Gastroesophageal sphincter (tissue), 3 donors: Measurements from ENCODE around the gene CHIT1.

Source experiments
- CTCF ChIP-seq, 4 experiments: fragments of 200-600 bp in 2 of 4; fragments of 450-650 bp in 2 of 4; sonication (generic) in 1 of 4; IDR thresholded peaks; one replicate each; pipeline ENCODE4 v1.5.1; 2017 to 2019; ENCODE audit warnings: antibody characterized with exemption in 4 of 4, mild to moderate bottlenecking in 2 of 4, moderate library complexity in 2 of 4
- EP300 ChIP-seq: sonication (generic); formaldehyde crosslinking; IDR thresholded peaks from one replicate; pipeline ENCODE4 v1.6.1; 2017; ENCODE audit warnings: antibody characterized with exemption, mild to moderate bottlenecking

GRCh38 chr1:203223012-203223775 lies 6.3 kb downstream of the CHIT1 start:
- TF ChIP-seq CTCF (IDR thresholded peaks at IDR 0.05) (no peak), EP300 (no peak)
